IPS DF 6.9 (cell line): ENCODE data around the gene ZNRD2.
"Not testable (repeated sequence)": the region's sequence is repeated elsewhere in the genome, so short reads cannot be mapped to it uniquely, and the experiment has no call there.

Experiments
- DNase-seq: peaks from one replicate; pipeline ENCODE4 v3.0.0-alpha.2; 2013; ENCODE audit warnings: low read depth, low spot score
- H3K27ac ChIP-seq: one replicate; pipeline ENCODE4 v1.5.1; 2013; ENCODE audit warnings: low read length, control low read depth
- H3K27me3 ChIP-seq: 2 replicates; pipeline ENCODE4 v1.6.1; 2013; ENCODE audit warnings: mild to moderate bottlenecking, low read length; ENCODE audit not compliant: control insufficient read depth, insufficient read depth
- H3K36me3 ChIP-seq: 2 replicates; pipeline ENCODE4 v1.6.1; 2013; ENCODE audit warnings: low read length; ENCODE audit not compliant: control insufficient read depth, insufficient read depth
- H3K4me1 ChIP-seq: 2 replicates; pipeline ENCODE4 v1.6.1; 2013; ENCODE audit warnings: low read length; ENCODE audit not compliant: control insufficient read depth, insufficient read depth
- H3K4me3 ChIP-seq: 2 replicates; pipeline ENCODE4 v1.5.1; 2013; ENCODE audit warnings: mild to moderate bottlenecking, low read length
- H3K9me3 ChIP-seq: 2 replicates; pipeline ENCODE4 v1.6.1; 2013; ENCODE audit warnings: low read length, inconsistent platforms; ENCODE audit not compliant: control insufficient read depth, insufficient read depth
- WGBS: extraction: QIAGEN DNeasy Blood & Tissue Kit; methylation state at CpG from one replicate; pipeline ENCODE4 v1.1.7; 2013; ENCODE audit warnings: mixed read lengths, missing lambda C conversion rate; ENCODE audit not compliant: insufficient read length, insufficient coverage; 5-methylcytosine and 5-hydroxymethylcytosine counted together

The ZNRD2 gene

GRCh38 chr11:65569973-65570918 is at the start of gene ZNRD2:
TSS of gene ZNRD2 (plus strand) at chr11:65570477. CDS start at chr11:65570492, 15 bp downstream.
- no peak for DNase-seq
- Histone ChIP-seq H3K4me3 (peak within 1 kb of the TSS; percentile 94), H3K27ac (peak within 1 kb of the TSS; percentile 8), H3K27me3 (peaks cover 3% of the 10 kb centered on the region; the same call in 1 of the 2 replicates), H3K36me3 (no peaks in the 10 kb centered on the region), H3K9me3 (no peaks in the 10 kb centered on the region), H3K4me1 (peaks cover 11% of the 10 kb centered on the region)
- no CpG with 5 or more reads among the region's 89 CpGs for WGBS

- no CpG with 5 or more reads among the region's 20 CpGs for WGBS
- DNase-seq = not testable (repeated sequence)
Measured at GRCh38 chr11:65521777-65522521, 48.3 kb upstream of the ZNRD2 start.

GRCh38 chr11:65522718-65523630 is 47.3 kb upstream of the ZNRD2 start:
- not testable (repeated sequence) for H3K27me3 ChIP-seq, H3K9me3 ChIP-seq, H3K27ac ChIP-seq, DNase-seq, H3K36me3 ChIP-seq, H3K4me3 ChIP-seq, H3K4me1 ChIP-seq
- no CpG with 5 or more reads among the region's 18 CpGs for WGBS

More at GRCh38 chr11:65521777-65522521, 48.3 kb upstream of the ZNRD2 start:
- not testable (repeated sequence) for H3K4me1 ChIP-seq, H3K27ac ChIP-seq, H3K9me3 ChIP-seq, H3K4me3 ChIP-seq, H3K27me3 ChIP-seq, H3K36me3 ChIP-seq

GRCh38 chr11:65523631-65523968 is 46.7 kb upstream of the ZNRD2 start:
- DNase-seq, H3K4me3 ChIP-seq, H3K27ac ChIP-seq, H3K36me3 ChIP-seq, H3K4me1 ChIP-seq, H3K27me3 ChIP-seq, H3K9me3 ChIP-seq: not testable (repeated sequence)
- WGBS = no CpG with 5 or more reads among the region's 7 CpGs

GRCh38 chr11:65524014-65524740 is 46.1 kb upstream of the ZNRD2 start:
- no CpG with 5 or more reads among the region's 12 CpGs for WGBS
- Histone ChIP-seq H3K27ac (no peak overlapping the region), H3K4me3 (peak overlapping the region; percentile 12; the same call in 1 of the 2 replicates), H3K27me3 (peaks cover 2% of the 10 kb centered on the region; the same call in 1 of the 2 replicates), H3K36me3 (no peaks in the 10 kb centered on the region), H3K9me3 (no peaks in the 10 kb centered on the region), H3K4me1 (peaks cover 7% of the 10 kb centered on the region; the same call in 1 of the 2 replicates)
- no peak for DNase-seq

GRCh38 chr11:65524741-65525545 is 45.3 kb upstream of the ZNRD2 start, which contains the start of gene SCYL1:
TSS of gene SCYL1 (plus strand) at chr11:65525083. CDS start at chr11:65525154, 71 bp downstream.
- no CpG with 5 or more reads among the region's 82 CpGs for WGBS
- Histone ChIP-seq H3K4me1 (peaks cover 7% of the 10 kb centered on the region; the same call in 1 of the 2 replicates), H3K27me3 (peaks cover 2% of the 10 kb centered on the region; the same call in 1 of the 2 replicates), H3K9me3 (no peaks in the 10 kb centered on the region), H3K27ac (no peak within 1 kb of the TSS), H3K36me3 (peaks cover 2% of the 10 kb centered on the region; the same call in 1 of the 2 replicates), H3K4me3 (peak within 1 kb of the TSS; percentile 92)
- DNase-seq = no peak

- Histone ChIP-seq H3K27ac (no peak overlapping the region), H3K27me3 (peaks cover 2% of the 10 kb centered on the region; the same call in 1 of the 2 replicates), H3K9me3 (no peaks in the 10 kb centered on the region), H3K4me1 (peaks cover 7% of the 10 kb centered on the region; the same call in 1 of the 2 replicates), H3K36me3 (peaks cover 5% of the 10 kb centered on the region; the same call in 1 of the 2 replicates), H3K4me3 (peak overlapping the region; percentile 92; the same call in 1 of the 2 replicates)
- DNase-seq = no peak
- no CpG with 5 or more reads among the region's 31 CpGs for WGBS
Measured at GRCh38 chr11:65525546-65526480, 44.5 kb upstream of the ZNRD2 start.

- DNase-seq = no peak
- Histone ChIP-seq H3K9me3 (no peaks in the 10 kb centered on the region), H3K4me3 (no peak overlapping the region), H3K27ac (no peak overlapping the region), H3K4me1 (peaks cover 7% of the 10 kb centered on the region; the same call in 1 of the 2 replicates), H3K36me3 (peaks cover 10% of the 10 kb centered on the region), H3K27me3 (peaks cover 2% of the 10 kb centered on the region; the same call in 1 of the 2 replicates)
- WGBS = no CpG with 5 or more reads among the region's 8 CpGs
Measured at GRCh38 chr11:65526744-65527143, 43.5 kb upstream of the ZNRD2 start.
